Measurements from ENCODE around the gene KLK6. TPM values are rescaled to one million over a fixed set of nuclear protein-coding genes. Genes with fewer than 3 reads are reported as not detected.

KLK6 gene
- total RNA-seq, 2 experiments from 2014 or later: not detected

- H3K27ac Mint-ChIP-seq: no peak within 1 kb of the TSS
- Histone ChIP-seq H3K9me3 (ENCODE audit: control insufficient read depth in 1 of 2, insufficient read depth in 1 of 2, low read length in 2 of 2) (peaks cover 0 to 13% of the 10 kb centered on the region in 2 experiments), H3K27me3 (ENCODE audit: control insufficient read depth in 1 of 2, insufficient read depth in 2 of 2, low read length in 2 of 2) (peaks cover 9 to 11% of the 10 kb centered on the region in 2 experiments), H3K4me1 (ENCODE audit: insufficient read depth, low read length) (no peaks in the 10 kb centered on the region), H3K27ac (ENCODE audit: low read depth in 1 of 2, low read length in 2 of 2) (no peak within 1 kb of the TSS), H3K36me3 (ENCODE audit: insufficient read depth, low read length) (no peaks in the 10 kb centered on the region), H3K4me3 (ENCODE audit: low read length) (no peak within 1 kb of the TSS)
- no peaks in the 10 kb centered on the region for H3K9me3 Mint-ChIP-seq
- POLR2A ChIA-PET: no interaction called here
- intact Hi-C loops (cut with DNase I, micrococcal nuclease): no loop called here
- peaks cover 42% of the 10 kb centered on the region for H3K27me3 Mint-ChIP-seq
- no peaks in the 10 kb centered on the region for H3K4me1 Mint-ChIP-seq (ENCODE audit: low read depth)
- CTCF ChIA-PET: no interaction called here
- no peak for DNase-seq
- TF ChIP-seq, protein P1, sequence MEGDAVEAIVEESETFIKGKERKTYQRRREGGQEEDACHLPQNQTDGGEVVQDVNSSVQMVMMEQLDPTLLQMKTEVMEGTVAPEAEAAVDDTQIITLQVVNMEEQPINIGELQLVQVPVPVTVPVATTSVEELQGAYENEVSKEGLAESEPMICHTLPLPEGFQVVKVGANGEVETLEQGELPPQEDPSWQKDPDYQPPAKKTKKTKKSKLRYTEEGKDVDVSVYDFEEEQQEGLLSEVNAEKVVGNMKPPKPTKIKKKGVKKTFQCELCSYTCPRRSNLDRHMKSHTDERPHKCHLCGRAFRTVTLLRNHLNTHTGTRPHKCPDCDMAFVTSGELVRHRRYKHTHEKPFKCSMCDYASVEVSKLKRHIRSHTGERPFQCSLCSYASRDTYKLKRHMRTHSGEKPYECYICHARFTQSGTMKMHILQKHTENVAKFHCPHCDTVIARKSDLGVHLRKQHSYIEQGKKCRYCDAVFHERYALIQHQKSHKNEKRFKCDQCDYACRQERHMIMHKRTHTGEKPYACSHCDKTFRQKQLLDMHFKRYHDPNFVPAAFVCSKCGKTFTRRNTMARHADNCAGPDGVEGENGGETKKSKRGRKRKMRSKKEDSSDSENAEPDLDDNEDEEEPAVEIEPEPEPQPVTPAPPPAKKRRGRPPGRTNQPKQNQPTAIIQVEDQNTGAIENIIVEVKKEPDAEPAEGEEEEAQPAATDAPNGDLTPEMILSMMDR (IDR thresholded peaks at IDR 0.05): no peak
- no peaks in the 10 kb centered on the region for H3K36me3 Mint-ChIP-seq (ENCODE audit: low read depth)
- no peak within 1 kb of the TSS for H3K4me3 Mint-ChIP-seq
- ATAC-seq (ENCODE audit: poor library complexity): no peak
These were observed 16.5 kb downstream of the KLK6 start, which contains the start of gene KLK5 for GRCh38 chr19:50952910-50953309. KLK5 (minus strand) TSS chr19:50953038; CDS start chr19:50952657, 381 bp downstream.

GRCh38 chr19:50949861-50950260 lies 19.5 kb downstream of the KLK6 start:
- no peaks in the 10 kb centered on the region for H3K36me3 Mint-ChIP-seq (ENCODE audit: low read depth)
- intact Hi-C loops (cut with DNase I, micrococcal nuclease): no loop called here
- Histone ChIP-seq H3K9me3 (ENCODE audit: control insufficient read depth in 1 of 2, insufficient read depth in 1 of 2, low read length in 2 of 2) (peaks cover 0 to 13% of the 10 kb centered on the region in 2 experiments), H3K4me1 (ENCODE audit: insufficient read depth, low read length) (no peaks in the 10 kb centered on the region), H3K36me3 (ENCODE audit: insufficient read depth, low read length) (no peaks in the 10 kb centered on the region), H3K27me3 (ENCODE audit: control insufficient read depth in 1 of 2, insufficient read depth in 2 of 2, low read length in 2 of 2) (peaks cover 3 to 5% of the 10 kb centered on the region in 2 experiments), H3K4me3 (ENCODE audit: low read length) (no peak overlapping the region), H3K27ac (ENCODE audit: low read depth in 1 of 2, low read length in 2 of 2) (no peak overlapping the region)
- CTCF ChIA-PET: no interaction called here
- H3K9me3 Mint-ChIP-seq: no peaks in the 10 kb centered on the region
- DNase-seq (no peak), ATAC-seq (ENCODE audit: poor library complexity) (no peak)
- H3K4me3 Mint-ChIP-seq: no peak overlapping the region
- POLR2A ChIA-PET: no interaction called here
- H3K4me1 Mint-ChIP-seq (ENCODE audit: low read depth): no peaks in the 10 kb centered on the region
- H3K27ac Mint-ChIP-seq: no peak overlapping the region
- peaks cover 38% of the 10 kb centered on the region for H3K27me3 Mint-ChIP-seq
- TF ChIP-seq, protein P1 (IDR thresholded peaks at IDR 0.05): no peak

GRCh38 chr19:50947123-50947522 lies 22.3 kb downstream of the KLK6 start:
- H3K4me1 Mint-ChIP-seq (ENCODE audit: low read depth): no peaks in the 10 kb centered on the region
- CTCF ChIA-PET: no interaction called here
- intact Hi-C loops (cut with DNase I, micrococcal nuclease): no loop called here

More at GRCh38 chr19:50947123-50947522, 22.3 kb downstream of the KLK6 start:
- DNase-seq (no peak), ATAC-seq (ENCODE audit: poor library complexity) (no peak)
- H3K27me3 ChIP-seq (ENCODE audit: control insufficient read depth in 1 of 2, insufficient read depth in 2 of 2, low read length in 2 of 2): peaks cover 3 to 4% of the 10 kb centered on the region in 2 experiments
- H3K4me1 ChIP-seq (ENCODE audit: insufficient read depth, low read length): no peaks in the 10 kb centered on the region
- H3K9me3 ChIP-seq (ENCODE audit: control insufficient read depth in 1 of 2, insufficient read depth in 1 of 2, low read length in 2 of 2): peaks cover 0 to 13% of the 10 kb centered on the region in 2 experiments
- no peak overlapping the region for H3K27ac ChIP-seq (ENCODE audit: low read depth in 1 of 2, low read length in 2 of 2)
- Mint-ChIP-seq H3K36me3 (ENCODE audit: low read depth) (no peaks in the 10 kb centered on the region), H3K27ac (no peak overlapping the region), H3K27me3 (peaks cover 35% of the 10 kb centered on the region), H3K4me3 (no peak overlapping the region), H3K9me3 (peaks cover 2% of the 10 kb centered on the region)
- no peak overlapping the region for H3K4me3 ChIP-seq (ENCODE audit: low read length)
- H3K36me3 ChIP-seq (ENCODE audit: insufficient read depth, low read length): no peaks in the 10 kb centered on the region
- TF ChIP-seq, protein P1 (IDR thresholded peaks at IDR 0.05): no peak
- POLR2A ChIA-PET: no interaction called here

Measured in CD4-positive, alpha-beta T cell (primary cell).